Naive B cell (primary cell): ENCODE results near the gene CHSY1. TPM values are rescaled to one million over a fixed set of nuclear protein-coding genes. Genes with fewer than 3 reads are reported as not detected.

Source experiments
- ATAC-seq, 2 donors: fragments of 150-1000 bp; cut with Tn5 transposase; 2 replicates each; pipeline ENCODE4 v1.10.0; 2021; ENCODE audit warnings: low read depth in 2 of 2, mild to moderate bottlenecking in 2 of 2, moderate library complexity in 2 of 2
- DNase-seq: peaks from one replicate; pipeline ENCODE4 v3.0.0; 2022
- H3K27ac Mint-ChIP-seq, 6 donors: one replicate each; pipeline ENCODE4 v1.8.0; 2020 to 2022; ENCODE audit warnings: mild to moderate bottlenecking in 6 of 6, mixed read lengths in 6 of 6, moderate library complexity in 5 of 6, inconsistent platforms in 2 of 6
- H3K27me3 Mint-ChIP-seq, 3 donors: one replicate each; pipeline ENCODE4 v1.8.0; 2021 to 2022; ENCODE audit warnings: mixed read lengths in 3 of 3, mild to moderate bottlenecking in 1 of 3
- H3K36me3 Mint-ChIP-seq, 2 donors: one replicate each; pipeline ENCODE4 v1.8.0; 2020 to 2022; ENCODE audit warnings: mixed read lengths in 2 of 2, inconsistent platforms in 1 of 2, mild to moderate bottlenecking in 1 of 2
- H3K4me1 Mint-ChIP-seq, 3 donors: one replicate each; pipeline ENCODE4 v1.8.0; 2020 to 2022; ENCODE audit warnings: mixed read lengths in 3 of 3, inconsistent platforms in 1 of 3, mild to moderate bottlenecking in 1 of 3, moderate library complexity in 1 of 3
- H3K4me3 Mint-ChIP-seq, 8 donors: one replicate each; pipeline ENCODE4 v1.8.0; 2020 to 2022; ENCODE audit warnings: mild to moderate bottlenecking in 8 of 8, mixed read lengths in 8 of 8, moderate library complexity in 8 of 8, inconsistent platforms in 2 of 8
- H3K9me3 Mint-ChIP-seq, 7 donors: one replicate each; pipeline ENCODE4 v1.8.0; 2020 to 2022; ENCODE audit warnings: mixed read lengths in 7 of 7, mild to moderate bottlenecking in 5 of 7, inconsistent platforms in 2 of 7, moderate library complexity in 1 of 7
- polyA plus RNA-seq, 6 donors: library from polyadenylated mRNA; unstranded; fragments of 300-500 nt; fragmentation: Illumina TruSeq; gene quantifications; one replicate each; pipeline ENCODE4 v1.2.3, GENCODE V29; 2021; ENCODE audit warnings: low read depth in 6 of 6

CHSY1 gene
- polyA plus RNA-seq, 6 donors from 2014 or later: 2.0 to 3.7 (median 2.5) TPM

GRCh38 chr15:101209285-101209845 is 42.5 kb downstream of the CHSY1 start:
- no peak overlapping the region for H3K4me3 Mint-ChIP-seq
- H3K27ac Mint-ChIP-seq: peak overlapping the region in 3 of 6 donors; percentile 14 to 64 (median 57)
- H3K27me3 Mint-ChIP-seq: no peaks in the 10 kb centered on the region
- H3K36me3 Mint-ChIP-seq: peaks cover 0 to 7% of the 10 kb centered on the region in 2 donors
- H3K4me1 Mint-ChIP-seq: peaks cover 61 to 80% (median 78%) of the 10 kb centered on the region in 3 donors
- DNase-seq: no peak
- peaks cover 0 to 2% (median 0%) of the 10 kb centered on the region in 7 donors for H3K9me3 Mint-ChIP-seq
- no peak for ATAC-seq

- no peak for ATAC-seq
- peaks cover 0 to 2% (median 0%) of the 10 kb centered on the region in 7 donors for H3K9me3 Mint-ChIP-seq
- DNase-seq: no peak
- no peak overlapping the region for H3K27ac Mint-ChIP-seq
- H3K4me3 Mint-ChIP-seq: peak overlapping the region in 1 of 8 donors; percentile 11
- H3K27me3 Mint-ChIP-seq: no peaks in the 10 kb centered on the region
- peaks cover 60 to 82% (median 81%) of the 10 kb centered on the region in 3 donors for H3K4me1 Mint-ChIP-seq
- peaks cover 0 to 7% of the 10 kb centered on the region in 2 donors for H3K36me3 Mint-ChIP-seq
Observed at GRCh38 chr15:101207867-101208288, 44.0 kb downstream of the CHSY1 start.

- Mint-ChIP-seq H3K36me3 (peaks cover 0 to 7% of the 10 kb centered on the region in 2 donors), H3K4me3 (no peak overlapping the region), H3K4me1 (peaks cover 63 to 78% (median 78%) of the 10 kb centered on the region in 3 donors), H3K27ac (peak overlapping the region in 2 of 6 donors; percentile 67 to 72), H3K27me3 (no peaks in the 10 kb centered on the region), H3K9me3 (peaks cover 0 to 2% (median 0%) of the 10 kb centered on the region in 7 donors)
- ATAC-seq (no peak), DNase-seq (no peak)
Observed at GRCh38 chr15:101206176-101206591, 45.7 kb downstream of the CHSY1 start.

GRCh38 chr15:101204739-101205535 is 46.9 kb downstream of the CHSY1 start:
- Mint-ChIP-seq H3K27ac (peak overlapping the region in 2 of 6 donors; percentile 27 to 54), H3K36me3 (peaks cover 0 to 7% of the 10 kb centered on the region in 2 donors)

GRCh38 chr15:101203607-101204189 is 48.1 kb downstream of the CHSY1 start:
- peaks cover 0 to 7% of the 10 kb centered on the region in 2 donors for H3K36me3 Mint-ChIP-seq
- H3K9me3 Mint-ChIP-seq: peaks cover 0 to 2% (median 0%) of the 10 kb centered on the region in 7 donors
- H3K4me1 Mint-ChIP-seq: peaks cover 64 to 81% (median 80%) of the 10 kb centered on the region in 3 donors
- no peaks in the 10 kb centered on the region for H3K27me3 Mint-ChIP-seq
- DNase-seq: no peak
- no peak overlapping the region for H3K4me3 Mint-ChIP-seq
- H3K27ac Mint-ChIP-seq: peak overlapping the region in 1 of 6 donors; percentile 49
- no peak for ATAC-seq

More at GRCh38 chr15:101204739-101205535, 46.9 kb downstream of the CHSY1 start:
- DNase-seq (no peak), ATAC-seq (no peak)
- Mint-ChIP-seq H3K4me1 (peaks cover 66 to 80% (median 77%) of the 10 kb centered on the region in 3 donors), H3K9me3 (peaks cover 0 to 2% (median 0%) of the 10 kb centered on the region in 7 donors), H3K4me3 (no peak overlapping the region), H3K27me3 (no peaks in the 10 kb centered on the region)

- no peak for DNase-seq
- no peak for ATAC-seq
- Mint-ChIP-seq H3K9me3 (peaks cover 0 to 2% (median 0%) of the 10 kb centered on the region in 7 donors), H3K4me1 (peaks cover 67 to 86% (median 82%) of the 10 kb centered on the region in 3 donors), H3K27me3 (no peaks in the 10 kb centered on the region), H3K36me3 (peaks cover 0 to 6% of the 10 kb centered on the region in 2 donors), H3K4me3 (peak overlapping the region in 2 of 8 donors; percentile 42 to 84), H3K27ac (peak overlapping the region in 3 of 6 donors; percentile 27 to 49 (median 48))
Observed at GRCh38 chr15:101203029-101203573, 48.7 kb downstream of the CHSY1 start.

GRCh38 chr15:101201411-101202174 is 50.3 kb downstream of the CHSY1 start:
- peak overlapping the region in 2 of 8 donors; percentile 15 to 47 for H3K4me3 Mint-ChIP-seq
- ATAC-seq: no peak
- H3K27me3 Mint-ChIP-seq: no peaks in the 10 kb centered on the region
- no peak for DNase-seq
- peak overlapping the region in 2 of 6 donors; percentile 21 to 78 for H3K27ac Mint-ChIP-seq
- H3K36me3 Mint-ChIP-seq: no peaks in the 10 kb centered on the region
- H3K9me3 Mint-ChIP-seq: no peaks in the 10 kb centered on the region
- H3K4me1 Mint-ChIP-seq: peaks cover 61 to 79% (median 75%) of the 10 kb centered on the region in 3 donors

- Mint-ChIP-seq H3K4me1 (peaks cover 51 to 74% (median 63%) of the 10 kb centered on the region in 3 donors), H3K27ac (peak overlapping the region in 4 of 6 donors; percentile 14 to 78 (median 62)), H3K27me3 (no peaks in the 10 kb centered on the region), H3K4me3 (peak overlapping the region in 4 of 8 donors; percentile 4 to 84 (median 48)), H3K9me3 (no peaks in the 10 kb centered on the region), H3K36me3 (no peaks in the 10 kb centered on the region)
- DNase-seq: no peak
- ATAC-seq: no peak
Observed at GRCh38 chr15:101200181-101200580, 51.7 kb downstream of the CHSY1 start.

- Mint-ChIP-seq H3K4me1 (peaks cover 56 to 77% (median 64%) of the 10 kb centered on the region in 3 donors), H3K4me3 (peak overlapping the region in 2 of 8 donors; percentile 1 to 9), H3K36me3 (no peaks in the 10 kb centered on the region), H3K27ac (peak overlapping the region in 1 of 6 donors; percentile 94), H3K9me3 (no peaks in the 10 kb centered on the region), H3K27me3 (no peaks in the 10 kb centered on the region)
- DNase-seq (no peak), ATAC-seq (no peak)
Observed at GRCh38 chr15:101198800-101199199, 53.0 kb downstream of the CHSY1 start.

GRCh38 chr15:101198031-101198575 is 53.7 kb downstream of the CHSY1 start:
- DNase-seq: no peak
- Mint-ChIP-seq H3K4me3 (no peak overlapping the region), H3K9me3 (no peaks in the 10 kb centered on the region), H3K4me1 (peaks cover 55 to 75% (median 64%) of the 10 kb centered on the region in 3 donors), H3K27me3 (no peaks in the 10 kb centered on the region), H3K27ac (peak overlapping the region in 2 of 6 donors; percentile 30 to 85), H3K36me3 (no peaks in the 10 kb centered on the region)
- no peak for ATAC-seq

GRCh38 chr15:101194546-101195125 is 57.2 kb downstream of the CHSY1 start:
- Mint-ChIP-seq H3K9me3 (no peaks in the 10 kb centered on the region), H3K4me1 (peaks cover 48 to 71% (median 62%) of the 10 kb centered on the region in 3 donors), H3K27me3 (no peaks in the 10 kb centered on the region), H3K36me3 (no peaks in the 10 kb centered on the region), H3K27ac (peak overlapping the region in 2 of 6 donors; percentile 17 to 52), H3K4me3 (no peak overlapping the region)
- DNase-seq: no peak
- no peak for ATAC-seq
